ENCODE data around the gene UGDH. TPM values are rescaled to one million over a fixed set of nuclear protein-coding genes. Genes with fewer than 3 reads are reported as not detected.
"Not testable (repeated sequence)": the region's sequence is repeated elsewhere in the genome, so short reads cannot be mapped to it uniquely, and the experiment has no call there.

The UGDH gene
- total RNA-seq, 1 donor from 2014 or later = 32.3 TPM

- H3K27ac Mint-ChIP-seq (ENCODE audit: unreplicated experiment) = no peak overlapping the region
- TF ChIP-seq, protein P1, sequence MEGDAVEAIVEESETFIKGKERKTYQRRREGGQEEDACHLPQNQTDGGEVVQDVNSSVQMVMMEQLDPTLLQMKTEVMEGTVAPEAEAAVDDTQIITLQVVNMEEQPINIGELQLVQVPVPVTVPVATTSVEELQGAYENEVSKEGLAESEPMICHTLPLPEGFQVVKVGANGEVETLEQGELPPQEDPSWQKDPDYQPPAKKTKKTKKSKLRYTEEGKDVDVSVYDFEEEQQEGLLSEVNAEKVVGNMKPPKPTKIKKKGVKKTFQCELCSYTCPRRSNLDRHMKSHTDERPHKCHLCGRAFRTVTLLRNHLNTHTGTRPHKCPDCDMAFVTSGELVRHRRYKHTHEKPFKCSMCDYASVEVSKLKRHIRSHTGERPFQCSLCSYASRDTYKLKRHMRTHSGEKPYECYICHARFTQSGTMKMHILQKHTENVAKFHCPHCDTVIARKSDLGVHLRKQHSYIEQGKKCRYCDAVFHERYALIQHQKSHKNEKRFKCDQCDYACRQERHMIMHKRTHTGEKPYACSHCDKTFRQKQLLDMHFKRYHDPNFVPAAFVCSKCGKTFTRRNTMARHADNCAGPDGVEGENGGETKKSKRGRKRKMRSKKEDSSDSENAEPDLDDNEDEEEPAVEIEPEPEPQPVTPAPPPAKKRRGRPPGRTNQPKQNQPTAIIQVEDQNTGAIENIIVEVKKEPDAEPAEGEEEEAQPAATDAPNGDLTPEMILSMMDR (IDR thresholded peaks at IDR 0.05; ENCODE audit: partially characterized antibody, unreplicated experiment) = no peak
- no peaks in the 10 kb centered on the region for H3K36me3 Mint-ChIP-seq (ENCODE audit: unreplicated experiment)
- peaks cover 8% of the 10 kb centered on the region for H3K9me3 Mint-ChIP-seq (ENCODE audit: unreplicated experiment)
- DNase-seq = no peak
- H3K27me3 Mint-ChIP-seq (ENCODE audit: unreplicated experiment) = peaks cover 7% of the 10 kb centered on the region
- H3K4me1 Mint-ChIP-seq (ENCODE audit: low read depth, unreplicated experiment) = peaks cover 4% of the 10 kb centered on the region
- peak overlapping the region; percentile 52 for H3K4me3 Mint-ChIP-seq (ENCODE audit: unreplicated experiment)
Measured at GRCh38 chr4:39524161-39524957, 2.9 kb downstream of the UGDH start.

- Mint-ChIP-seq H3K27me3 (ENCODE audit: unreplicated experiment) (no peaks in the 10 kb centered on the region), H3K27ac (ENCODE audit: unreplicated experiment) (no peak overlapping the region), H3K4me3 (ENCODE audit: unreplicated experiment) (no peak overlapping the region), H3K4me1 (ENCODE audit: low read depth, unreplicated experiment) (no peaks in the 10 kb centered on the region), H3K9me3 (ENCODE audit: unreplicated experiment) (peaks cover 4% of the 10 kb centered on the region), H3K36me3 (ENCODE audit: unreplicated experiment) (no peaks in the 10 kb centered on the region)
- DNase-seq = no peak
- TF ChIP-seq, protein P1 (IDR thresholded peaks at IDR 0.05; ENCODE audit: partially characterized antibody, unreplicated experiment) = no peak
Measured at GRCh38 chr4:39522068-39522467, 5.2 kb downstream of the UGDH start.

- TF ChIP-seq, protein P1 (IDR thresholded peaks at IDR 0.05; ENCODE audit: partially characterized antibody, unreplicated experiment) = no peak
- DNase-seq = no peak
- no peaks in the 10 kb centered on the region for H3K36me3 Mint-ChIP-seq (ENCODE audit: unreplicated experiment)
- H3K9me3 Mint-ChIP-seq (ENCODE audit: unreplicated experiment) = no peaks in the 10 kb centered on the region
- no peaks in the 10 kb centered on the region for H3K4me1 Mint-ChIP-seq (ENCODE audit: low read depth, unreplicated experiment)
- no peaks in the 10 kb centered on the region for H3K27me3 Mint-ChIP-seq (ENCODE audit: unreplicated experiment)
- H3K4me3 Mint-ChIP-seq (ENCODE audit: unreplicated experiment) = no peak overlapping the region
- no peak overlapping the region for H3K27ac Mint-ChIP-seq (ENCODE audit: unreplicated experiment)
Measured at GRCh38 chr4:39521253-39521919, 5.9 kb downstream of the UGDH start.

GRCh38 chr4:39518484-39518883, 8.8 kb downstream of the UGDH start:
- Mint-ChIP-seq H3K27ac (ENCODE audit: unreplicated experiment) (no peak overlapping the region), H3K9me3 (ENCODE audit: unreplicated experiment) (no peaks in the 10 kb centered on the region), H3K36me3 (ENCODE audit: unreplicated experiment) (no peaks in the 10 kb centered on the region), H3K4me1 (ENCODE audit: low read depth, unreplicated experiment) (no peaks in the 10 kb centered on the region), H3K27me3 (ENCODE audit: unreplicated experiment) (no peaks in the 10 kb centered on the region), H3K4me3 (ENCODE audit: unreplicated experiment) (no peak overlapping the region)
- TF ChIP-seq, protein P1 (IDR thresholded peaks at IDR 0.05; ENCODE audit: partially characterized antibody, unreplicated experiment) = no peak
- DNase-seq = no peak

- Mint-ChIP-seq H3K4me1 (ENCODE audit: low read depth, unreplicated experiment) (no peaks in the 10 kb centered on the region), H3K36me3 (ENCODE audit: unreplicated experiment) (no peaks in the 10 kb centered on the region), H3K27me3 (ENCODE audit: unreplicated experiment) (no peaks in the 10 kb centered on the region), H3K4me3 (ENCODE audit: unreplicated experiment) (no peak overlapping the region), H3K27ac (ENCODE audit: unreplicated experiment) (no peak overlapping the region), H3K9me3 (ENCODE audit: unreplicated experiment) (no peaks in the 10 kb centered on the region)
- no peak for DNase-seq
- TF ChIP-seq, protein P1 (IDR thresholded peaks at IDR 0.05; ENCODE audit: partially characterized antibody, unreplicated experiment) = no peak
Measured at GRCh38 chr4:39516407-39516966, 10.8 kb downstream of the UGDH start.

DNA sequence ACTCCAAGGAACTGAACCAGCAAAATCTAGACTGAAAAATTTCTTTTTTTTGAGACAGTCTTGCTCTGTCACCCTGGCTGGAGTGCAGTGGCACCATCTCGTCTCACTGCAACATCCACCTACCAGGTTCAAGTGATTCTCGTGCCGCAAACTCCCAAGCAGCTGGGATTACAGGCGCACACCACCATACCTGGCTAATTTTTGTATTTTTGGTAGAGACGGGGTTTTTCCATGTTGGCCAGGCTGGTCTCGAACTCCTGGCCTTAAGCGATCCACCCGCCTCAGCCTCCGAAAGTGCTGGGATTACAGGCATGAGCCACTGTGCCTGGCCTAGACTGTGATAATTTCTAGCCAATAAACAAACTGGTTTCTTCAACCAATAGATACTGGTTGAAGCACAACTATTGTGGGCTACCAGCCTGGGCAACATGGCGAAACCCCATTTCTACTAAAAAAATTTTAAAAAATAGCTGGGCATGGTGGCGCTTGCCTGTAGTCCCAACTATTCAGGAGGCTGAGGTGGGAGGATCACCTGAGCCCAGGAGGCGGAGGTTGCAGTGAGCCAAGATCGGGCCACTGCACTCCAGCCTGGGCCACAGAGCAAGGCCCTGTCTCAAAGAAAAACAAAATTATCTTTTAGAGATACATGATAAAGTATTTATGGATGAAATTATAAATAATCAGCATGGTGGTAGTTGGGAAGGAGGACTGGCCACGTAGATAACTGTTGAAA, 11.4 kb downstream of the UGDH start:
- H3K36me3 Mint-ChIP-seq (ENCODE audit: unreplicated experiment); DNase-seq; H3K27ac Mint-ChIP-seq (ENCODE audit: unreplicated experiment); H3K27me3 Mint-ChIP-seq (ENCODE audit: unreplicated experiment); H3K4me3 Mint-ChIP-seq (ENCODE audit: unreplicated experiment); H3K9me3 Mint-ChIP-seq (ENCODE audit: unreplicated experiment); H3K4me1 Mint-ChIP-seq (ENCODE audit: low read depth, unreplicated experiment): not testable (repeated sequence)

All from glutamatergic neuron (in vitro differentiated cells).